ENCODE results near the gene ARHGEF37.

ARHGEF37 gene

GRCh38 chr5:149633476-149634350, 52.4 kb downstream of the ARHGEF37 start:
- no peaks in the 10 kb centered on the region for H3K36me3 ChIP-seq (ENCODE audit: insufficient read depth, low read length)
- no peaks in the 10 kb centered on the region for H3K9me3 ChIP-seq (ENCODE audit: insufficient read depth, low read length, severe bottlenecking)
- no peaks in the 10 kb centered on the region for H3K4me1 ChIP-seq (ENCODE audit: insufficient read depth, low read length)
- H3K79me2 ChIP-seq (ENCODE audit: insufficient read depth, low read length) = no peaks in the 10 kb centered on the region
- no peak overlapping the region for H2AFZ ChIP-seq (ENCODE audit: low read depth, low read length)
- H3K27me3 ChIP-seq (ENCODE audit: insufficient read depth, low read length, poor library complexity) = peaks cover 10% of the 10 kb centered on the region
- TF ChIP-seq CTCF (IDR thresholded peaks at IDR 0.05; ENCODE audit: borderline replicate concordance, extremely low read depth, low read length, poor library complexity, severe bottlenecking) (no peak), EZH2 (IDR thresholded peaks at IDR 0.05; ENCODE audit: borderline replicate concordance, low read depth, low read length, severe bottlenecking) (no peak)
- no peak overlapping the region for H3K9ac ChIP-seq (ENCODE audit: low read depth, low read length)
- no peaks in the 10 kb centered on the region for H4K20me1 ChIP-seq (ENCODE audit: insufficient read depth, low read length)
- DNase-seq = no peak
- no peak overlapping the region for H3K27ac ChIP-seq (ENCODE audit: low read length)
- ATAC-seq (ENCODE audit: insufficient read depth, low read depth) = no peak
- H3K4me2 ChIP-seq (ENCODE audit: insufficient read depth, low read length) = no peak overlapping the region
- H3K4me3 ChIP-seq (ENCODE audit: low read depth in 1 of 2, low read length in 2 of 2) = no peak overlapping the region

- H3K4me1 ChIP-seq (ENCODE audit: insufficient read depth, low read length) = no peaks in the 10 kb centered on the region
- H3K9ac ChIP-seq (ENCODE audit: low read depth, low read length) = no peak overlapping the region
- no peaks in the 10 kb centered on the region for H3K36me3 ChIP-seq (ENCODE audit: insufficient read depth, low read length)
- no peak for TF ChIP-seq EZH2 (IDR thresholded peaks at IDR 0.05; ENCODE audit: borderline replicate concordance, low read depth, low read length, severe bottlenecking)
- TF ChIP-seq CTCF (IDR thresholded peaks at IDR 0.05; ENCODE audit: borderline replicate concordance, extremely low read depth, low read length, poor library complexity, severe bottlenecking) = no peak
- no peak overlapping the region for H3K27ac ChIP-seq (ENCODE audit: low read length)
- H4K20me1 ChIP-seq (ENCODE audit: insufficient read depth, low read length) = no peaks in the 10 kb centered on the region
- H3K27me3 ChIP-seq (ENCODE audit: insufficient read depth, low read length, poor library complexity) = peaks cover 12% of the 10 kb centered on the region
- ATAC-seq (ENCODE audit: insufficient read depth, low read depth) (no peak), DNase-seq (no peak)
- no peaks in the 10 kb centered on the region for H3K79me2 ChIP-seq (ENCODE audit: insufficient read depth, low read length)
- no peak overlapping the region for H2AFZ ChIP-seq (ENCODE audit: low read depth, low read length)
- no peak overlapping the region for H3K4me3 ChIP-seq (ENCODE audit: low read depth in 1 of 2, low read length in 2 of 2)
- no peak overlapping the region for H3K4me2 ChIP-seq (ENCODE audit: insufficient read depth, low read length)
- H3K9me3 ChIP-seq (ENCODE audit: insufficient read depth, low read length, severe bottlenecking) = no peaks in the 10 kb centered on the region
These were observed 54.1 kb downstream of the ARHGEF37 start for GRCh38 chr5:149635394-149635793.

GRCh38 chr5:149636191-149636860, 55.0 kb downstream of the ARHGEF37 start:
- no peaks in the 10 kb centered on the region for H3K79me2 ChIP-seq (ENCODE audit: insufficient read depth, low read length)
- TF ChIP-seq EZH2 (IDR thresholded peaks at IDR 0.05; ENCODE audit: borderline replicate concordance, low read depth, low read length, severe bottlenecking) (no peak), CTCF (IDR thresholded peaks at IDR 0.05; ENCODE audit: borderline replicate concordance, extremely low read depth, low read length, poor library complexity, severe bottlenecking) (no peak)
- DNase-seq = no peak
- no peak overlapping the region for H3K4me2 ChIP-seq (ENCODE audit: insufficient read depth, low read length)
- no peaks in the 10 kb centered on the region for H3K36me3 ChIP-seq (ENCODE audit: insufficient read depth, low read length)
- H3K4me1 ChIP-seq (ENCODE audit: insufficient read depth, low read length) = no peaks in the 10 kb centered on the region
- peaks cover 13% of the 10 kb centered on the region for H3K27me3 ChIP-seq (ENCODE audit: insufficient read depth, low read length, poor library complexity)
- no peaks in the 10 kb centered on the region for H3K9me3 ChIP-seq (ENCODE audit: insufficient read depth, low read length, severe bottlenecking)
- no peak overlapping the region for H3K9ac ChIP-seq (ENCODE audit: low read depth, low read length)
- no peak overlapping the region for H3K4me3 ChIP-seq (ENCODE audit: low read depth in 1 of 2, low read length in 2 of 2)
- no peaks in the 10 kb centered on the region for H4K20me1 ChIP-seq (ENCODE audit: insufficient read depth, low read length)
- no peak for ATAC-seq (ENCODE audit: insufficient read depth, low read depth)
- no peak overlapping the region for H3K27ac ChIP-seq (ENCODE audit: low read length)
- H2AFZ ChIP-seq (ENCODE audit: low read depth, low read length) = no peak overlapping the region

Data from DND-41 (cell line).